Loucy (cell line): Measurements from ENCODE around the gene TRPV5.

ENCODE experiments used
- EZH2phosphoT487 ChIP-seq: fragments of 200-600 bp; IDR thresholded peaks from 2 replicates; pipeline ENCODE4 v1.6.1; 2018; ENCODE audit warnings: antibody characterized with exemption, mild to moderate bottlenecking, moderate library complexity, borderline replicate concordance
- TF ChIP-seq, protein P1 (sequence below): fragments of 200-600 bp; sonication (generic); conservative IDR thresholded peaks from 2 replicates; pipeline ENCODE4 v1.5.1; 2014; ENCODE audit warnings: mild to moderate bottlenecking, antibody characterized with exemption, low read length

DNA sequence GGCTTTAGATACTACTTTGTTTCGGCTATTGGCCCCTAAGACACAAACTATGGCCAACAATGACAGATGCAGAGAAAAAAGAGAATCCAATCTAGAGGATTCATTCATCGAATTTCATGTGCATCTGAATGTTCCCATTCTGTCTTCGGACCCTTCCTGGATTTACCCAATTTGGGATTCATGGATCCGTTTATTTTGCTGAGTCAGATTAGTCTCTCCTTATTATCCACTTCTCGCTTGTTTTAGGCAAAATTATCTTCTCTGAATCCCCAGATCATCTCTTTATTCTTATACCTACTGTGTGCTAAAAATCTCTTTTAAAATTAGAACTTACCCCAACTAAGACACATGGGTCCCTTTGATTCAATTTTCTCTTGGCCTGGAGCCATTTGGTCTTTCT, 54.5 kb downstream of the TRPV5 start:
- TF ChIP-seq, protein P1, sequence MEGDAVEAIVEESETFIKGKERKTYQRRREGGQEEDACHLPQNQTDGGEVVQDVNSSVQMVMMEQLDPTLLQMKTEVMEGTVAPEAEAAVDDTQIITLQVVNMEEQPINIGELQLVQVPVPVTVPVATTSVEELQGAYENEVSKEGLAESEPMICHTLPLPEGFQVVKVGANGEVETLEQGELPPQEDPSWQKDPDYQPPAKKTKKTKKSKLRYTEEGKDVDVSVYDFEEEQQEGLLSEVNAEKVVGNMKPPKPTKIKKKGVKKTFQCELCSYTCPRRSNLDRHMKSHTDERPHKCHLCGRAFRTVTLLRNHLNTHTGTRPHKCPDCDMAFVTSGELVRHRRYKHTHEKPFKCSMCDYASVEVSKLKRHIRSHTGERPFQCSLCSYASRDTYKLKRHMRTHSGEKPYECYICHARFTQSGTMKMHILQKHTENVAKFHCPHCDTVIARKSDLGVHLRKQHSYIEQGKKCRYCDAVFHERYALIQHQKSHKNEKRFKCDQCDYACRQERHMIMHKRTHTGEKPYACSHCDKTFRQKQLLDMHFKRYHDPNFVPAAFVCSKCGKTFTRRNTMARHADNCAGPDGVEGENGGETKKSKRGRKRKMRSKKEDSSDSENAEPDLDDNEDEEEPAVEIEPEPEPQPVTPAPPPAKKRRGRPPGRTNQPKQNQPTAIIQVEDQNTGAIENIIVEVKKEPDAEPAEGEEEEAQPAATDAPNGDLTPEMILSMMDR = no peak
- TF ChIP-seq EZH2phosphoT487 = no peak
